Ectodermal cell (in vitro differentiated cells): ENCODE measurements around the gene THRA.

ENCODE experiments used
- H3K27ac ChIP-seq: 2 replicates; pipeline ENCODE4 v1.7.0; 2013; ENCODE audit warnings: mild to moderate bottlenecking, low read depth, low read length; ENCODE audit not compliant: insufficient read depth, poor library complexity, severe bottlenecking
- H3K27me3 ChIP-seq: 2 replicates; pipeline ENCODE4 v1.7.0; 2013; ENCODE audit warnings: mild to moderate bottlenecking, low read length; ENCODE audit not compliant: insufficient read depth, control insufficient read depth, poor library complexity, severe bottlenecking
- H3K36me3 ChIP-seq: one replicate; pipeline ENCODE4 v1.7.0; 2013; ENCODE audit warnings: low read length; ENCODE audit not compliant: control insufficient read depth, insufficient read depth
- H3K4me1 ChIP-seq: one replicate; pipeline ENCODE4 v1.7.0; 2013; ENCODE audit warnings: low read length; ENCODE audit not compliant: control insufficient read depth, insufficient read depth
- H3K4me3 ChIP-seq: 2 replicates; pipeline ENCODE4 v1.7.0; 2013; ENCODE audit warnings: low read depth, low read length, control low read depth; ENCODE audit not compliant: insufficient read depth
- H3K9me3 ChIP-seq: 2 replicates; pipeline ENCODE4 v1.7.0; 2013; ENCODE audit warnings: mild to moderate bottlenecking, low read length, moderate library complexity; ENCODE audit not compliant: control insufficient read depth
- WGBS, 2 experiments: methylation state at CpG; one replicate each; pipeline ENCODE4 v1.1.7; 2013; ENCODE audit warnings: missing lambda C conversion rate in 2 of 2; 5-methylcytosine and 5-hydroxymethylcytosine counted together

The THRA gene

DNA sequence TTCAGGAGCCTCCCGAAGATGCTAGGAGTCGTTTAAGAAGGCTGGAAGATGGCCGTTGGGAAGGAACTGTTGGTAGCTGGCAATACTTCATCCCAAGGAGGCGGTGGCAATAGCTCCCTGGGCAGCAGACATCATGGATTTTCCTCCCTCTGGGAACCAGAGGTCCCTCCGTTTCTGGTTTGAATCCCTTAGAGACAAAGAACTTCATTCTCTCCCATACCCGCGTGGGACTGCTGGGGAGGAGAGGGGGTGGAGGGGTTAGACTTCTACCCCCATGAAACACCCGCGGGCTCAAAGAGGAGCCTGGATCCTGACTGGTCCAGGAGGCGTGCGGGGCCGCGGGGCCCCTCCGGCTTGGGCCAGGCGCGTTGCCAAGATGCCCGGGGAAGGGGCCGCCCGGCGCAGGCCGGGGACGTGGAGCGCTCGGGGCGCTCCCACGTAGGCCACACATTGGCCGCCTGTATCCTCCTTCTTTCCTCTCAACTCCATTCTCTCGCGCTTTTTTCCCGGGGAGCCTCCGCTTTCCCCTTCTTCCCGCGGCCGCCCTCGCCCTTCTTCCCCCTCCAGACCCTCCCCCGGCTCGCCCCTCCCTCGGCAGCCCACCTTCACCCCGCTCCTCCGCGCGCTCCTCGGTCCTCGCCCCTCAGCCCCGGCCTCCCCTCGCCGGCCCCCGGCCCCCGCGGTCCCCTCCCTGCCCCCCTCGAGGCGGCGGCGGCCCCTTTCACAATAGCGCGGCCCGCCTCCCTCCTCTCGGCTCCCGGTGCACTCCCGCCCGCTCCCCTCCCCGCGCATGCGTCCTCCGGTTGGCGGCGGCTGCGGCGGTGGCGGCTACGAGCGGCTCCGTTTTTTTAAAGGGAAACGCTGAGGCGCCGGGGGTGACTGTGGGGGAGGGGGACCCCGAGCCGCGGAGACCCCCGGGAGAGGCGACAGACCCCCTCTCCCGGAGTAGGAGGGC lies 58.7 kb downstream of the THRA start, which contains the start of gene MSL1:
TSS of gene MSL1 (plus strand) at position 791 of the 955 bp plus-strand sequence. CDS start 642 bp downstream, outside the sequence.
- 0% methylated on average over 80 to 82 of the region's 82 CpGs for WGBS, 2 experiments
- Histone ChIP-seq H3K36me3 (peaks cover 12% of the 10 kb centered on the region), H3K4me3 (peak within 1 kb of the TSS; percentile 67), H3K4me1 (peaks cover 8% of the 10 kb centered on the region), H3K27ac (peak within 1 kb of the TSS; percentile 88), H3K9me3 (no peaks in the 10 kb centered on the region), H3K27me3 (no peaks in the 10 kb centered on the region)

- WGBS, 2 experiments = 0% methylated on average over 89 to 90 of the region's 97 CpGs
- H3K4me1 ChIP-seq = peaks cover 8% of the 10 kb centered on the region
- peak overlapping the region; percentile 88 for H3K27ac ChIP-seq
Measured at GRCh38 chr17:40122136-40122998, 59.6 kb downstream of the THRA start.

GRCh38 chr17:40122999-40123810 lies 60.4 kb downstream of the THRA start:
- Histone ChIP-seq H3K4me3 (peak overlapping the region; percentile 67), H3K27ac (peak overlapping the region; percentile 2), H3K27me3 (no peaks in the 10 kb centered on the region), H3K4me1 (peaks cover 8% of the 10 kb centered on the region), H3K36me3 (peaks cover 30% of the 10 kb centered on the region), H3K9me3 (no peaks in the 10 kb centered on the region)
- 0% methylated on average over 43 of the region's 43 CpGs for WGBS, 2 experiments

More at GRCh38 chr17:40122136-40122998, 59.6 kb downstream of the THRA start:
- peak overlapping the region; percentile 67 for H3K4me3 ChIP-seq
- H3K27me3 ChIP-seq = no peaks in the 10 kb centered on the region
- no peaks in the 10 kb centered on the region for H3K9me3 ChIP-seq
- H3K36me3 ChIP-seq = peaks cover 21% of the 10 kb centered on the region

- Histone ChIP-seq H3K27ac (no peak overlapping the region), H3K4me1 (peaks cover 8% of the 10 kb centered on the region), H3K9me3 (no peaks in the 10 kb centered on the region), H3K36me3 (peaks cover 32% of the 10 kb centered on the region), H3K27me3 (no peaks in the 10 kb centered on the region), H3K4me3 (peak overlapping the region; percentile 67)
- WGBS, 2 experiments = 0% methylated on average over 2 of the region's 2 CpGs
Measured at GRCh38 chr17:40123811-40124114, 61.0 kb downstream of the THRA start.

GRCh38 chr17:40124279-40125141 lies 61.7 kb downstream of the THRA start:
- 15 to 17% methylated on average over 9 of the region's 9 CpGs for WGBS, 2 experiments
- Histone ChIP-seq H3K27ac (no peak overlapping the region), H3K4me3 (peak overlapping the region; percentile 67), H3K4me1 (peaks cover 8% of the 10 kb centered on the region), H3K27me3 (no peaks in the 10 kb centered on the region), H3K36me3 (peaks cover 40% of the 10 kb centered on the region), H3K9me3 (no peaks in the 10 kb centered on the region)

DNA sequence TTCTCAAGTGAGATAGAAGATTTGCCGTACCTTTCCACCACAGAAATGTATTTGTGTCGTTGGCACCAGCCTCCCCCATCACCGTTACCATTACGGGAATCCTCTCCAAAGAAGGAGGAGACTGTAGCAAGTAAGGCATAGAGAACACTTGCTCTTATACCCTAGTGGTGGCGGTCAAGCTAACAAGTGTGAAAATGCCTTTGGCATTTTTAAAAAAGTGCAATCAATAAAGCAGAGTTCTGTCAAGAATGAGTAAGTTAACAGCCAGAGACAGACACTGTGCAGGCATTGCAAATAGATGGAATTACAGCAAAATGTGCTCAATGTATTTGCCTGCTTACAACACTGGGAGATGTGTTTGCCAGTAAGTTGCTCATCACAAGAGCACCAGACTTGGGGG lies 66.7 kb downstream of the THRA start:
- H3K27me3 ChIP-seq = no peaks in the 10 kb centered on the region
- H3K27ac ChIP-seq = no peak overlapping the region
- H3K4me3 ChIP-seq = no peak overlapping the region
- 94 to 95% methylated on average over 5 of the region's 5 CpGs for WGBS, 2 experiments
- H3K36me3 ChIP-seq = peaks cover 81% of the 10 kb centered on the region
- H3K9me3 ChIP-seq = no peaks in the 10 kb centered on the region
- peaks cover 4% of the 10 kb centered on the region for H3K4me1 ChIP-seq

DNA sequence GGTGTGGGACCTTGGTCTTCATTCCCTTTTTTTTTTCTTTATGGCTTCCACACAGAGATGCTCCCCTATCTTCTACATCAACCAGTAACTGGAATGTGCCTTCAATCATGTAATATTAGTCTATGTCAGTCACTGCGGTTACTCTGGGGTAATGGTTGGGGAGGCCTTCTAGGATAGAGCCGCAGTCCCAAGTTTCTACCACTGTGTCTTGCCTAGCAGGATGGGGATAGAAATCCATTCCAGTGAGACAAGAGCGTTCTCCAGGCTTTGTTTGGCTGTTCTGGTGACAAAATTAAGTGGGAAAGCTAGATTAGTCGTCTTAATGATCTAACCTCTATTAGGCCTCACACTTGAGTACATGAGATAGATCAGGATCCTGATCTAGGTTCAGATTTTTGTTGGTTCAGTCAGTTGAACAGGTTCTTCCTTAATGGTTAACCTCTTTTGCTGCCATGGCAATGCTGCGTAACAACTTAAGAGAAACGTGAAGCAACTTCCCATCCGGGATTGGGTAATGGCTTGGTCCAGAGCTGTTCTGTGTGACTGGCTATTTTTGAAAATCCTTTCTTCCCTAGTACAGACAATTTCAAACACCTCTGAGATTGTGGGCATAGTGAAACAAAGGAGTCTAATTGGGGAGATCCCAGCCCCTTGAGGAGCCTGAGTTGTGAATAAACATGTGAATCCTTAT lies 67.7 kb downstream of the THRA start:
- Histone ChIP-seq H3K4me1 (no peaks in the 10 kb centered on the region), H3K36me3 (peaks cover 85% of the 10 kb centered on the region), H3K27ac (no peak overlapping the region), H3K4me3 (no peak overlapping the region), H3K9me3 (no peaks in the 10 kb centered on the region), H3K27me3 (no peaks in the 10 kb centered on the region)
- WGBS, 2 experiments = 92 to 95% methylated on average over 7 of the region's 7 CpGs

DNA sequence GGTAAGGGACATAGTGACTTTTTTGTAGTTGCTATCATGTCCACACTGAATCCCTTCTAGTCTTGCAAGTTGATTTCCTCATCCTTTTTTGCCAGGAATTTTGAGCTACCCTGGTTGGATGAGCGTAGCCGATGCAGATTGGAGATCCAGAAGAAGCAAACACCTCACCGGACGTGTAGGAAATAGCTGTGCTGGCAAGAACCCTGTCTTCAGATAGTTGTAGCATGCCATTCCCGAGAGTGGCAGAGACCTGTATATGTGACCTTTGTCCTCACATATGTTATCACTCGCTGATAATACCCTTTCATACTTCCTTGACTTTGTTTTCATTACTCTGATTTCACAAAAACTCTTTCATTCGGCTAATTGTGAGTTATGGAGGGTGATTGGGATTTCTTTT lies 71.4 kb downstream of the THRA start:
- Histone ChIP-seq H3K4me3 (no peak overlapping the region), H3K27me3 (no peaks in the 10 kb centered on the region), H3K4me1 (no peaks in the 10 kb centered on the region), H3K27ac (no peak overlapping the region), H3K9me3 (no peaks in the 10 kb centered on the region), H3K36me3 (peaks cover 67% of the 10 kb centered on the region)
- 92 to 96% methylated on average over 7 of the region's 7 CpGs for WGBS, 2 experiments

- H3K36me3 ChIP-seq = peaks cover 51% of the 10 kb centered on the region
- H3K9me3 ChIP-seq = no peaks in the 10 kb centered on the region
- no peaks in the 10 kb centered on the region for H3K27me3 ChIP-seq
- no peaks in the 10 kb centered on the region for H3K4me1 ChIP-seq
- H3K4me3 ChIP-seq = no peak overlapping the region
- WGBS, 2 experiments = 98% methylated on average over 3 of the region's 3 CpGs
- H3K27ac ChIP-seq = no peak overlapping the region
Measured at GRCh38 chr17:40135817-40136216, 73.1 kb downstream of the THRA start.
